Stimulated activated CD4-positive, alpha-beta T cell treated with anti-CD3 and anti-CD28 coated beads, Interleukin-4, amount 100 ng/mL, for 4 hours (primary cell): ENCODE data around the gene TNS1.
A peak's percentile ranks its signal among the peaks of the same experiment; 100 is the strongest.

Source experiments
- DNase-seq, 2 experiments: peaks; one replicate each; pipeline ENCODE4 v3.0.0-alpha.2; 2020

The TNS1 gene

DNA sequence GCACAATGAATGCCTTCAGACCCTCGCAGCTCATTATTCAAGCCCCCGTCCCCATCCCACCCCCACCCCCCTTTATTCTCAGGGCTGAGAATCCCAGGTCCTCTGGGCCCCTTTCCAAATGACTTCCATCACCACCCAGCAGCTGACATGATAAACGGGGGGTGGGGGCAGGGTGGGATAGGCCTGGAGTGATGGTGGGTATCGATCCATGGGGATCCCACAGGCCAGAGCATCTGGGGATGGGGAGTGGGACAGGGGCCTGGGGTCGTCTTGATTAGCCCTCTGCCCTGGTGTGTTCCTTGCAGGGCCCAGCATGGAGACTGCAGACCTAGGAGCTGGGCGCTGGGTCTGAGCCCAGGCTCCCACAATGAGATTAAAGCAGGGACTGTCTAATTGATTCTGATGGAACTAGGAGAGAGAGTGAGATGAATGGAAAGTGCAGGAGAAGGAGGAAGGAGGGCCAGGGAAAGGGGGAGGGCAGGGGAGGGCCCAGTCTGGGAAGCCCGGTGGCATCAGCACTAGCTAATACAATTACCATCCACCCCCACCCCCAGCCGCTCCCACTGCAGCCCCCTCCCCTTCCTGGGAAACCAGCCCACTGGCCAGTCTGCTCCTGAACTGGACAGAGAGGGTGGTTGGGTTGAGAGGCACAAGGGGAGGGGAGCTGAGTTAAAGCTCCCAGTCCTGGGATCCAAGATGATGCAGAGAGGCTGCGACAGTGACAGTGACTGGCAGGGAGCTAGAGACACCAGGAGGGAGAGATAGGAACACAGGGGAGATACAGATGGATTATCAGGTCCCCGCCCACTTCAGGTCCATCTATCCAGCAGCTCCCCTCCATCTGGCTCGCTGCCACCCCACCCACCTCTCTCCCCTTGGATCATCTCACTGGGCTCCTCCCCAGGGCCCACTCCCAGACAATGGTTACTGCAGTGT is 13.1 kb upstream of the TNS1 start:
- DNase-seq, result no peak

DNA sequence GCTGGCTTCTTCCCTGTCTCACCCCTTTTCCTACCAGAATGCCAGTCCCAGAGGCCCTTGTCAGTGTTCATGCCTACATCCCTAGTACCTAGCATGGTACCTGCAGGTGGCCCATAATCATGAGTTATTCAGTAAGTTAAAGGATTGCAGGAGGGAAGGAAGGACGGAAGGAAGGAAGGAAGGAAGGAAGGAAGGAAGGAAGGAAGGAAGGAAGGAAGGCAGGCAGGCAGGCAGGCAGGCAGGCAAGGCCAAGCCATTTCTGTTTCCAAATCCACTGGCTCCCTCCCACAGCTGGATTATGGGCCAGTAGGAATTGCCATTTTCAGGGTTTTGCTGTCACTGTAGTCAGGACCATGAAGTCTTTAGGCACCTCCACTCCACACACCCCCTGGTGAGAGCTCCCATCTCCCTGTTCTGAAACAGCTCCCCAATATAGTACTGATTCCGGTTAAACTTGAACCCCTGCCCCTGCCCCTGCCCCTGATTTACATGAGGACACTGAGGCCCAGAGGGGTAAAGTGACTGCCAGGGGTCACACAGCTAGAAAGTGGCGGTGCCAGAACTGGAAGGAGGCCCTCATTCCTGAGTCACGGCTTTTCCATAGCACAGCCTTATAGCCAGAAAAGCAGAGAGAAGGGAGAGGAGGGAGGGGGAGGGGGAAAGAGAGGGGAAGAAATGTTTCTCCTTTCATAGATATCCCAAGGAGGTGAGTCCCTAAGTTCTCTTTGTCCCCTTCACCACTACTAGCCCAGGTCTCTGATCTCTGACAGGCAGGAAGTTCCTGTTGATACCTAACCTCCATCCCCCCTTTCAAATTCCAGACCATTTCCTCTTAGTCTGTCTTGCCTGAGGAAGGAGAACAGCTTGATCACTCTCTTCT is 12.2 kb upstream of the TNS1 start:
- DNase-seq, result no peak

DNA sequence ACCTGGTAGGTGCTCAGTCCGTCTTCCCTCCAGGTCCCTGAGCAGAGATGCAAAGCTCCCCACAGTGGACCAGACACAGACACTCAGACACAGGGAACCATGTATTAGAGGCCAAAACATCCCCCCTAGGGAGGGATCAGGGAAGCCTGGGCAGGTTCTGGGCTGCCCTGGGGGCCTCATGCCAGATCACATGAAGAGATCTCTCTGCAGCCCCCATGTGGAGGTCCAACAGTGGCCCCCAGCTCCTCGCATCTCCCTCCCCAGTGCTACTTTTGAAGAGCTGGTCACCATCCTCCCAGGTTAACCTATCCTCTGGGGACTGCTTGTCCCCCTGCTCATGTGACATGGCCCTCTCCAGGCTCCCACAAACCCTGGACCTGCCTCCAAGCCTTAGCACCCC is 10.5 kb upstream of the TNS1 start:
- DNase-seq, result no peak

DNA sequence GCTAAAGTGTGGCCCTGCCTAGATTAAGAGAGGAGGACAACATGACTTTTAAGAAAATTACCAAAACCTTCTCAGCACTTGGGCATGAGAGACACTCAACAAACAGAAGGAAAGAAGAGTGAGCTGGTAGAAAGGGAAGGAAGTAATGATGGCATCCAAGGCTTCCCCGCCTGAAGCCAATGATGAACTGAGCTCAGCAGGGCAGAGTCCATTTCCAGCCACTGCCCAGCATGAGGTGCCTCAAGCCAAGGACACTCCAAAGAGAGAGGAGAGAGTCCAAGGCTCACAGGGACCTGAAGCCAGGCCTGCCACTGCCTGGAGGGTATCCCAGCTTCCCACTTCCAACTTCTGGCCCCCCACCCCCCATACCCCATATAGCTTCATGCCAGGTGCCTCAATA is 9.5 kb upstream of the TNS1 start:
- no peak for DNase-seq

DNA sequence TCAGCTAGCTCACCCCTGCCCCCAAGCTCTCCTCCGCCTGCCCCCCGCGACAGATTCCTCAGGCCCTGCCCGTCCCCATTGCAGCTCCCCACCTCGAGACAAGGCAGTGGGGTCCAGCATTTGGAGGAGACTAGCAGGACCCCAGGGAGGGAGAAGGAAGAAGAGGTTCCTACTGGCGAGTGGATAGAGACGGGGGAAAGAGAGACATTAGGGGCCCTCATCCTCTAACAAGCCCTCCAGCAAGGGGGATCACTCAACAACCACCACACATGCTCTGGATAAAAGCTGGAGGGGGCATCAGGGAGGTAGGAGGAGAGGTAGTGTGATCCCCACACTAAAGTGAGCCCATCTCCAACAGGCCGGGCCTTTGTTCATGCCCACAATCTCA is 8.9 kb upstream of the TNS1 start:
- no peak for DNase-seq

DNA sequence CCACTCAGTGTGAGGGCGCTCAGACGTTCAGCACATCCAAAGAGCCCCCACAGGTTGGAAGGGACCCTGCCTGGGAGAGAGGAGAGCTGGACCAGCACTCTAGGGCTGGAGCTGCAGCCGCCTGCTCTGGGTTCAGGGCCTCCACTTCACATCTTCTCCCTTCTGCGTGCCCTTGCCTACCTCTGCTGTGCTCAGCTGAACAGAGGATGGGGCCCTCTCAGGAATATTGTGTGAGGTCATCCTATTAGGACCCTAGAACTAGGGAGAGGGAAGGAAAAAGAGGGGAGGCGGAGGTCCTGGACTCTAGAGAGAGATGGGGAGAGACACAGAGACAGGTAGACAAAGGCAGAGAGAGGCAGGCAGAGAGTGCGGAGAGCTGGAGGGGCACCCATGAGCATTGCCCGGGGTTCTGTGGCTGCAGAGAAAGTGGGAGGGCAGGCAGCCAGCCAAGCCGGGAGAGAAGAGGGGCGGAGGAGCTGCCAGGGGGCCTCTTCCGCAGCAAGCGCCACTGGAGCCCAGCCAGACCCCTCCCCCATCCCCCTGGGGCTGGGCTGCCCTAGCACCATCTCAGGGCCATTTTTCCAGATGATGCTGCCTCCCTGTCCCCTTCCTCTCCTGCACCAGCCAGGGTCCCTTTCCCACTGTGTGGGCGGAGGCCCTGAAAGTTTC is 8.3 kb upstream of the TNS1 start:
- DNase-seq, result no peak

DNA sequence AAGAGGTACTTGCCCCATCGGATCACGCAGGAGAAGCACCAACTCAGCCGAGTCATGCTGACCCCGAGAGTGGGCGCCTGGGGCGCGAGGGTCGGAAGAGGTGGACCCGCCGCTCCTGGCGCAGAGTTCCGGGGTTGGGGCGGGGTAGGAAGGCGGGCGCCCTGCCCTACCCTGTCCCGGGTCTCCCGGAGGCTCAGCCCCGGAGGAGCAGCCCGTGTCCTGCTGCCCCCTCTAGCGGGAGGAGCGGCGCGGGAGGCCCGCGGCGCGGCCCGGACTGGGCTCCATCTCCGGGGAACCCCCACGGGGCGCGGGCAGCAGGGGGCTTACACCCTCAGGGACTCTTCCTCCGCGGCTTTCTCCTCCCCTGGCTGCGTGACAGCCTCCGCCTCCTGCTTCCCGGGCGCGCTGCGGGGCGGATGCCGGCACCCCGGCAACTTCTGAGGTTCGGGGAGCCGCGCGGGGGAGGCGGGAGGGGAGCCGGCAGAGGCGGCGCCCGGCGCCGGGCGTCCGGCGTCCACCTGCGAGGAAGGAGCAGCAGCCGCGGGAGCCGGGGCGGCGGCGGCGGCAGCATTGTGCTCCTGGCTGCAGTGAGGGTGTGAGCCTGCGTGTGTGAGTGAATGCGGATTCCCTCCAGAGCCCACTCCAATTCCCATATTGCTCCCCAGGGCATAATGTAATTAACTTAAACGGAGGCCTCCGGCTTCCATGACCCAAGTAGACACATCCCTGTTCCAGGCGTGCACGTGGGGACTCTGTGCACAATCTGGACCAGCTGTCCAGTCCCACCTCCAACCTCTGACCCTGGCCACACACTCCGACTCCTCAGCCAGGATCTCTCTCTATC is 7.6 kb upstream of the TNS1 start:
- DNase-seq, result peak; percentile 18 to 29

DNA sequence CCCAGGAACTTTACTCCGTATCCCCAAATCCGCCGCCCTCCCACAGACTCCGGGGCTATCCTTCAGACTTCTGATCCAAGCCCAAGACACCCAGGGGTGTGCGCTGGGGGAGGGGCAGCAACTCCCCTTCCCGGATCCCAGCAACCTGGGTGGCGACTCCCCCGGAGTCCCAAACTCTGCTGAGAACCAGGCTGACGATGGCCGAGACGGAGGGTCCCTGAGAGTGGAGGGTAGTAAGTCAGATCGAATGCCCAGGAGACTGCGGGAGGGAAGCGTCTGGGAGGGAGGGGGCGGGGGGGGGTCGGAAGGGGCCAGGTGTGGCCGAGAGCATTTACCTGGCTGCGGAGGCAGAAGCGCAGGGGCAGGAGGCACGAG is 7.0 kb upstream of the TNS1 start:
- DNase-seq, result no peak

DNA sequence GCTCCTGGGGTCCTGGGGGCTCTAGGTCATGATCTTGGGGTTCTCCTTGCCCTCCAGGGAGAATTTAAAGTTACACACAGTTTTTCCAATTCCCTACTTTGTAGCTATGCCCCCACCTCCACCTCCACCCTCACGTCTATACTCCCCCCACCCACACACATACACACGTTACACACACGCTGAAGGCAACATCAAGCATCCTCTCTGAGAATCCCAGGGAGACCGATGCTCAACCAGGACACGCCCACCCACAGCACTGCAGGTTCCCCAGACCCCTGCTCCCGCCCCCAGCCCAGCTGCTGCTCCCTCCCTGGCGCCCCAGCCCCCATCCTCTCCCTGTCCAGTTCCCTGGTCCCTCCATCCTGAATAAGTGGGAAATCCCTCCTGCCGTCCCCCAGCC is 6.4 kb upstream of the TNS1 start:
- DNase-seq, result peak in 1 of 2 experiments; percentile 27

DNA sequence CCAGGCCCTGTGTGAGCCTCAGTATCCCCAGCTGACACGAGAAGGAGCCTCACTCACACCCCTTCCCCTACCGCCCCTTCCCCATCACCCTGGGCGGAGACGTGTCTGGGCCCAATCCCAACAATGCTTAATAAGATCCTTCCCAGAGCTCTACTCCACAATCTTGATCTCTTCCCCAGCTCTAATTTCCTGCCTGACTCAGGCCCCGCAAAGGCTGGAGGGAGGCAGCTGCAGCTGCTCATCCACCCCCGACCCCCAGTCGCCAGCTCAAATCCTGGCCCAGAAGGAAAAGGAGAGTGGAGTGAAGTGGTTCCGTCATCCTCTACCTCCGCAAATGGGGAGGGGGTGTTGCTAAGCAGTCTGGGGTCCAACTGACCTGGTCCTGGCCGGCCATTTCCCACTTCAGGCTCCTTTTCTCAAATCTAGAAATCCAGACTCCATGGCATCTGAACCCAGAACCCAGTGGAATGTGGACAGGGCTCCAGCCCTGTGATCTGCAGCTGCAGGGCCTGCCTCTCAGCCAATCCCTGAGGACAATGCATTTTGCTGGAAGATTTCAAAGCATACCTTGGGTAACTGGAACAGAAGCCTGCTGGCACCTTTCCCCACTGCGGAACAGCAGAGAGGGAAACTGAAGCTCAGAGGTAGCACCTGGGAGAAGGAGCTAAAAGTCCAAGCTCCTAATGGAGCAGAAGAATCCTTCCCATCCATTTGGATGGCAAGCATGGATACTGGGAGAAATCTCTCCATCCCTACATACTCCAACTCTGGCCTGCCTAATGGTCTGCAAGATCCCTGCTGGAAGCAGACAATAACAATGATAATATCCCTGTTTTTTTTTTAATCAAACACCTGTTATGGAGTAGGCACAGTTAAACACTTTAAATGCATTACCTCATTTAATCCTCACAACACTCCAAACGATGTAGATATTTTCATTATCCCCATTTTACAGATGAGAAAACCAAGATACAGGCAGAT is 5.6 kb upstream of the TNS1 start:
- DNase-seq, result no peak

DNA sequence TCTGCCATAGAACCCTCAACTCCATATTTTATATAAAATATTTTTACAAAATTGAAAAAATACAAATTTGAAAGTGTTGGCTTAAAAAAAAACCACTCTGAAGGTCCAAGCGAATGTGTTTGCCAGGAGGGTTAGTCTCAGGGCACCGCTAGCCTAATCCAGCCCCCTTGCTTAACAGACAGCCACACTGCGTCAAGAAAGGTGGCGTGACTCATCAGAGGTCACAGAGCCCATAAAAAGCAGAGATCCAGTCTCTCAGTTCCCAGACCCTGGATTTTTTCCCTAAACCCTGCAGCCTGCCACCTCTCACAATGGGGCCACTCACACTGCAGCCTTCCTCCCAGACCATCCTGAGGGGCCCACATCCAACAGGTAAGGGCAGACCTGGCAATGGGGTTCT is 3.9 kb upstream of the TNS1 start:
- no peak for DNase-seq

DNA sequence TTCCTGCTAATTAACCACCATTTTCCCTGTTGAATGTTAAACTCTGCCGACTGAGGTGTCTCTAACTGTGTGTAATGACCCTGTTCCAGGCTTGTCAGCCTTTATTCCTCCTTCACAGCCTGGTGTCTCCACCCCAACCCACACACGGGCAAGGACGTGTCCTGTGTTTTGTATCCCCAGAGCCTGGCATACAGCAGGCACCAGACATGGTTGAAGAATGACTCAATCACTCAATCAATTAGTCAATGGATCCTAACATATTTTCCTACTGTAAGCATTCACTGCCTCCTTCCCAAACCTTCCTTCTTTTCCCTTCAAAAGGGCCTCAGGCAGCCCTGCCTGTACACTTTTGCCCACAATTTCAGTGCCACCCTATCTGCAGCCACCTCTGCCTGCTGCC is 2.7 kb upstream of the TNS1 start:
- DNase-seq, result no peak

DNA sequence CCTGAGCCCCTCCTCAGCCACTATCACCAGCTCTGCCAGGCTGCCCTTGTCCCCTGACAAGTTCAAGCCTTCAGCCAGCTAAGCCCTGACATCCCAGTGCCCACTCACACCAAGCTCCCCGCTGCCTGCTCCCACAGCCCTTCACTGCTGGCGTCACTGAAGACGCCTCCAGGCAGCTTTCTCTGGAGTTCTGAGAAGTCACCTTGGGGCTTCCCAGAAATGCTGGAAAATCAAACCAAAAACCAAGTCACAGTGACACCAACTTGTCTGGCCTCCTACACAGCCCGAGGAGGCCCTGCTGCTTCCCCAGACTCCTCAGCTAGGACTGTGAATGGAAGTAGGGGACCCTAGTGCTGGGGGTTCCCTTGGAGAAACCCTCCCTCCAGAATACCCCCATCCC is 2.2 kb upstream of the TNS1 start:
- no peak for DNase-seq

DNA sequence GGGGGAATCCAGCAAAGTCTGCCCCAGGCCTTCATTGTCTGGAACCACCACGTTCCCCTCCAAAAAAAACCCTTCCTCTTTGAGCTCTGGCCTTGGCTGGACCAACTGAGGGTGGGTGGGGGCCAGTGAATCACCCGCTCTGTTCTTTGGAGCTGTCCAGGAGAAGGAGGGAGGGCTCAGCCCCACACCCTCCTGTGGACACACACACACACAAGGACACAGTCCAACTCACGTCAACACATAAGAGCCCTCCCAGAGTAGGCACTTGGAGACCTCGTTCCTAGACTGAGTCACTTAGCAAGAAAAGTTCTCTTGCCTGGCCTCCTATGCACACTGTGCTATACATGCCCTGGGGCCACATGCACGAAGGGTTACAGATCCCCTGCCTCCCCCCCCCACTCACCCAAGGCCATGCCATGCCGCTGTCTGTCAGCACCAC is 1.2 kb upstream of the TNS1 start:
- no peak for DNase-seq

DNA sequence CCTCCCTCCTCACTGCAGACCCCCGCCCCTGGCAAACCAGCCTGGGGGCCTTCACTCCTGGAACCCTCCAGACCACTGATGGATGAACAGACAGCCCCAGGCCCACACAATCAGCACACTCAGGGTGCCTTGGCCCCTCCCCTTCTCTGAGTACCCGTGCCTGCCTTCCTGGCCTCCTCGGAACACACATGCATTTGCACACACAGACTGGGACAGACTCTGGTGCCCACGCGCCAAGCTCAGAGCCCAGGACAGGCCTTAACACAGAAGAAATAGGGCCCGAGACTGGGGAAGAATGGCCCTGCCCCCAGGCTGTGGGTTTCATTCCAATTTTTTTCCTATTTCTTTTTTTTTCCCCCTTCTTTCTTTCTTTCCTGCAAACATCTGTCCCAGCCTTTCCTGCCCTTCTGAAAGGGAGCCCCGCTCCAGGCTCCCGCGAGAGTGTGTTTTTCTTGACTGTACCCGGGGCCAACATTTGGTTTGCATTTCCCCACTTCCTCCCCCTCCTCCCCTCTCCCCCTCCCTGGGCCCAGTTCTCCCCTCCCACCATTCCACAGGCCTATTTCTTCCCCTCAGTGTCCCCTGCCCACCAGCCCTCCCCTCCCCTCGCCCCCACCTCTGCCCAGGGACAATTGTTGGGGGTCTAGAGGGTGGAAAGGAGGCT is 618 bp upstream of the TNS1 start:
- DNase-seq, result no peak

DNA sequence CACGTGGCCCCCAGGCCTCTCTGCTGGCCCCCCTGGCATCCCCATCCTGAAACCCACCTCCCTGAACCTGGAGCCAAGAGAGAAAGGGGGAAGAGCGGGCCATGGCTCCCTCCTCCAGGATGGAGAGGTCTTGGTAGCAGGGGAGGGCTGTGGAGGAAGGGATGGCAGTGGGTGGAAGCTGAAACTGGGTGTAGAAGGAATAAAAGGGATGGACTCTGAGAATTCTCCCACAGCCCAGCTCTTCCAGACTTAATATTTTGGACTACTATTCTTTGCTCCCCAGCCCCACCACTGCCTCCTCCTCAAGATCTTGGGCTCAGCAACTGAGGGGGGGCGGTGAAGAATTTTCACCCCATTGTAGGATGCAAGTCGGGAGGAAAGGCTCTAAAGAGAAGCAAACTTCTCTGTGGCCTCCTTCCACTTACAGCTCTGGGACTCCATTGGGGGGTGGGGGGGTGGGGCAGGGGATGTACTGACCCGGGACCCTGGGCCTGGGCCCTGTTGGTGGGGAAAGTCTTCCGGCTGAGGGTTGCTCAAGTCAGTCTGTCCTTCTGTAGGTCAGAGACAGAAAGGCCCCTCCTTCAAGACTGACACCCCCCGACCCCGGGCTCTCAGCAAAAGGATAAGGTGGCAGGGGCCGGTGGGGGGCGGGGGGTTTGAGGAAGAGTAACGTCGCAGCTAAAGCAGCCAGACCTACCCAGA is 501 bp downstream of the TNS1 start:
- no peak for DNase-seq

DNA sequence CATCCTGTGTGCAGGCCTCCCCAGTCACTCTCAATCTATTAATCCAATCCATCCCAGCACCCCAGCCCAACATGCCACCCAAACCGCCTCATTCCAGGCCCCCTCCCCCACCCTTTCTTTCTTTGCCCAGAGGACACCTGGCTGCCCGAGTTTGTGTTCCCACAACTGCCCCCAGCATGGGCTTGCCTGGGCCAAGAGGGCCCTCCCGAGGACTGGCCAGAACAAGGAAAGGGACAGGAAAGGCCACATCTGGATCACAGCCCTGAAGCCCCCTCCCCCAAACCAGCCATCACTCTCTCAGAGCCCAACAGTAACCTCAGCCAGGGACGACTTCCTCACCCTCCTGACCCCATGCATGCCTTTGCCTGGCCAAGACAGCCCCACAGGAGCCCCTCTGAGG is 1.2 kb downstream of the TNS1 start:
- no peak for DNase-seq

DNA sequence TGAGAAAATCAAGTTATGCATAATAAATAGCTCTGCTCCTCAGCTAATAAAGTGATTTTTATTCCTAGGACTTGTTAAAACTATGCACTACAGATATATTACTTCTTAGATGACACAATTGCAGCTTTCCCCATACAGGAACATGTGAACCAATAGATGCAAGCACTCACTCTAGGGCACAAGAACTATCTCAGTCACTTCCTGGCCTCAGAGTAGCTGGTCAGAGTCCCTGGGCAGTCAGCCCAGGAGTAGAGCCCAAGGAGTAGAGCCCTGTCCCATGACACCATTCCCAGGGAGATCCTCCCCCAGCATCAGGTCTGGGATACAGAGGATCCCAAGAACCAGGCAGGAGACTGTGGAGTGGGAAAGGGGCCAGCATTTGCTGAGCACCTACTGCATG is 2.7 kb downstream of the TNS1 start:
- no peak for DNase-seq

DNA sequence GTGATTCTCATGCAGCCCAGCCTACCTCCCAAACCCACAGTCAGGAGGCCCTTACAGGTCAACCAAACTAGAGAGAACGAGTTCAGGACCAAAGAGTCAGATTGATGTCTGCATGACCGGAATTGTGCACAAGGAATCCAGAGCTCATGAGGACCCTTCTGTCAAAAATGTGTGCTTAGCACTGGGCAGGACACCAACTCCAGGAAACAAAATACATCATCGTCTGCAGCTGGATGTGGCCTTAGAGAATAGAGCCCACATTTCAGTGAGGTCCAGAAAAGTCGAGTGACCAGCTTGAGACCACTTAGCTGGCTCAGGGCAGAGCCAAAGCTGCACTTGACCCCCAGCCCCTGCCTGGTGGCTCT is 3.2 kb downstream of the TNS1 start:
- DNase-seq, result no peak

DNA sequence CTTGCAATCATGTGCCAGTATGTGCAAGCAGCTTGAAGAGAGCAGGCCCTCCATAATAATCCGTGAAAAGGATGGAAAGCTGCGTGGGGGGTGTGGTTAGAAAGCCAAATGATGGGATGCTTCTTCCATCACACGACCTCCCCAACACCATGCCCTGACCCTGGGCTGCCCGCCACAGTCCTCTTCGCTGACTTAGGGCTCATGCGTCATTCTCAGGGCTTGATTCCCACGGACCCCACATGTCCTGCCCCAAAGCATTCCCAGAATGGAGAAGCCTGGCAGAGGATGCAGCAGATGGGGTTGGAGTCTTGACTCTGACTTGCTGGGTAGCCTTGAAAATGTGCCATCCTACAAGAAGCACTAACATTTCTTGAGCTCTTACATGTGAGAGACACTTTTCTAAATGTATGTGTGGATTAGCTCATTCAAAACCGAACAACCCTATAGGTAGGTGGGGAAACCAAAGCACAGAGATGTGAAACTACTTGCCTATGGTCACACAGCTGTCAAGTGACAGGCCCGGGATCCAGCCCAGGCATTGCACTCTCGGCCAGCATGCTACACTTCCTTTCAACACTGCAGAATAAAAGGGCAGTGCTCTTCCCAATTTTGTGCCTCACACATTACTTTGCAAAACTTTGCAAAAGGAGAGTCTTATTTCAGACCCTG is 3.7 kb downstream of the TNS1 start:
- DNase-seq, result no peak
